DLD1 (cell line): ENCODE data around the gene CDRT15.
"Not testable (repeated sequence)": the region's sequence is repeated elsewhere in the genome, so short reads cannot be mapped to it uniquely, and the experiment has no call there.

Experiments
- in situ Hi-C: cut with HindIII; loops from 2 replicates; pipeline ENCODE4 v1.10.0; 2017; ENCODE audit warnings: low sequenced_read_pairs

The CDRT15 gene

DNA sequence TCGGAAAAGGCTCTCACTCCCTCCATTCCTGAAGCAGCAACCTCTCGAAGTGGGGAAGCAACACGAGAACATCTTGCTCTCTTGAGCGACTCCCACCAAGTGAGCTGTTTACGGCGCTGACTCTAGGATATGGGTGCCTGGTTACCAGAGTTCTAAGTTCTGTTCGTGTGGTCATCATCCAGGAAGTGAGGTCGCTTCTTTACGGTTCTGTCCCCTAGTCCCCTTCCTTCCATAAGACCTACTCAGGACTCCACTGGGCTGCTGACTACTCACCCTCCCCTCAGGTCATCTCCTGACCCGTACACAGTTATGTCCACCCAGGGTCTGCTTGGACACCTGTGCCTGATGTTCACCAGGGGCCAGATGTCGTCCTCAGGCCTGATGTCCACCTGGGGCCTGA, at the start of gene CDRT15:
CDRT15 (minus strand) TSS at position 101 of the 400 bp plus-strand sequence; CDS start at position 72, 29 bp downstream.
- in situ Hi-C loops: not testable (repeated sequence)

DNA sequence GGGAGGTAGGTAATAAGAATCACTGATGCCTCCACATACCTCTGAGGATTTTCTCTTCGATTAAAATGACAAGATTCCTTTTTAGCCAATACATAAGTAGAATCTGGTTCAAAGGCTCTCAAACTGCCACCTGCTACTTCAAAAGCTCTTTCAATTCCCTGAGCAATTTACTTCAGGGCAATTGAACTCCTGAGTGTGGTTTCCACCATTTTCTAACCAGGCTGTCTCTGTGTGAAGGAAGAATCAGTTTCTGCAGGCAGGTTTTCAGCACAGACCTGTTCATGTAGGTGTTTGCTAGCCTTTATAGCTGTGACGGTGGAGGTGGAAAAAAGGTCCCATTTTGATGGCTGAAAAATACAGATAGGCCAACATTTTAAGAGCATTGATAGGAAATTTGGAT, 46.1 kb upstream of the CDRT15 start:
- in situ Hi-C loops: no loop called here

DNA sequence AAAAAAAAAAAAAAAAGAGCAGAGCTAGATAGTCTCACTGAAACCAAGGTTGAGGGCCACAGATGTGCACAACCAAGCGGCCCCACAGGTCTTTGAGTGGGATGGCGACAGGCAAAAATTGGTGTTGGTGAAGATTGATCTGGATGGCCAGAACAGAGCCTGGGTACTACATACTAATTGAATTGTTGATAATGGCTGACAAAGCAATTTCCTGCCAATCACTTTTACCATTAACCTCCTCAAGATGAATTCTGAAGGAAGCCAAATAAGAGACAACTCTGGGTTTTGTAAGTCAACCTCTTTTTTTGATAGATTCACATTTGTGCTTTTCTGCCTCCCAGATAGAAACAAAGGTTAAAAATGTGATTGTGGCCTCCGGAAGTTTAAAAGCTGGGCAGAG, 44.9 kb upstream of the CDRT15 start:
- in situ Hi-C loops: no loop called here

DNA sequence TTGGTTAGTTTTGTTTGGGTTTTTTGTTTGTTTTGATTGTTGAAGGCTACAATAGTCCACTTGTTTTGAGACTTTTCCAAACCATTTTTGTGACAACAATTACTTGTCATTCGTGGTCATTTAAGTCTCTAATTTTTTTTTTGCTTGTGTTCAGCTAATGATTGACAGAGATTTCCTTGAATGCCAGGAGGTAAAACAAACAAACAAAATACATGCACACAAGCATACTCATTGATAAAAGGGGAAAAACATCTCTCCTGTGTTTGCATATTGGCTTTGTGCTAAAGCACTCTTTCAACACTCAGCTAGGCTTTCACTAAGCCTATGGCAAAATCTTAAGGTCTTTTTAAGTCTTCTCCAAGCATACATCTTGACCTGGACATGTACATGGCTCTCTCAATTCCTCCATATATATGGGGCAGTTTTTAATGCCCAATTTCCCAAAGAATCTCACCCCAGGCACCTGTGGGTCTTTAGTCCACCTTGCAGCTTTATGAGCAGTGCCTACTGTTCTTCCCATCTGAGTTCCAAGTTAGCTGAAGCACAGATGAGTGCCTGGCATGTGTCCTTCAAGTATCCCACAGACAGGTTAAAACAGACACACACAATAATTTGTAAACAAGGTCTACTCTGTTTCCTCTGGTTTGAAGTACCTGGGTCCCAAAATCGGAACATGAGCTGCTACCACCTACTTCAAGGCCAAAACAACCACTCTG, 40.0 kb upstream of the CDRT15 start:
- in situ Hi-C loops: no loop called here

DNA sequence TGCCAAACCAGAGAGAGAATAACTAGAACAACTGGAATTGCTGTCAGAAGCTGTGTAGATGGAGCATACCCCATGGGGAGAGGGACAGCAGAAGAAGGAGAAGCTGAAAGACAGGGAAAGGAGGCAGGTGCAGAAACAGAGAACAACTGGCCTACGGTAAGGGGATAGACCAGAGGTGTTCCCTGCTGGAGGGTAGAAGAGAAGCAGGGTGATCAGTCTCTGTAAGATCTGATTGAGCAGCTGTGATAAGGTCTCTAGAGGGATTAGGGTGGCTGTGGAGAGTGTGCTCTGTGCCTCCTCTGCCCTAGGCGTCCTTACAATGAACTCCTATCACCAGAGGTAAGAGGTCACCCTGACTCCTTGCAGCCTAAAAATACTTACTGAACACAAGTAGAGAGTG, 33.8 kb upstream of the CDRT15 start:
- in situ Hi-C loops: no loop called here

DNA sequence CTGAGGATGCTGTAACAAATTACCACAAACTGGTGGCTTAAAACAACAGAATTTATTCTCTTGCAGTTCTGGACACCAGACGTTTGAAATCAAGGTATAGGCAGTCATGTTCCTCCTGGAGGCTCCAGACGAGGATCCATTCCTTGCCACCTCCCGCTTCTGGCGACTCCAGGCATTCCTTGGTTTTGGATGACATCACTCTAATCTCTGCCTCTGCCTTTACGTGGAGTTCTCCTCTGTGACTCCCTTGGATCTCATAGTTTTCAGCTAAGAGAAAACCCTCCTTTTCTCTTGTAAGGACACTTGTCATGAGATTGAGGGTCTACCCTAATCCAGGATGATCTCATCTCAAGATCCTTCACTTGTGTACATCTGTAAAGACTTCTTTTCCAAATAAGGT, 32.8 kb upstream of the CDRT15 start:
- in situ Hi-C loops: no loop called here

DNA sequence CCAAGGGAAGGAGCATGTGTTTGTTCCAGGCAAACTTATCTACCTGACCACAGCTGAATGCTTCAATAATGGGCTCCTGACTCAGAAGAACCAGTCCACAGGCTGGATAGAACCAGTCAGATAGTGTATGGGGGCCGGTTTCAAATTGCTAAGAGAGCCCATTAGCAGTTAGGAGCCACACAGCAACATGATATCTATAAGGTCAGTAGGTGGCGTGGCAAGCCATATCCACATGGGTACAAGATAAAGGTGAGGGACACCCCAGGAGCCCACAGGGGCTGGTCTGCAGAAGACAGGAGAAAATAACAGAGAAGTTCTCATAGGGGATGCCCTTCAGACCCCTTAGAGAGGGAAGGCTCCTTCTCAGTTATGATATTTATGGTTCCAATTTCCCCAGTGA, 31.6 kb upstream of the CDRT15 start:
- in situ Hi-C loops: no loop called here

DNA sequence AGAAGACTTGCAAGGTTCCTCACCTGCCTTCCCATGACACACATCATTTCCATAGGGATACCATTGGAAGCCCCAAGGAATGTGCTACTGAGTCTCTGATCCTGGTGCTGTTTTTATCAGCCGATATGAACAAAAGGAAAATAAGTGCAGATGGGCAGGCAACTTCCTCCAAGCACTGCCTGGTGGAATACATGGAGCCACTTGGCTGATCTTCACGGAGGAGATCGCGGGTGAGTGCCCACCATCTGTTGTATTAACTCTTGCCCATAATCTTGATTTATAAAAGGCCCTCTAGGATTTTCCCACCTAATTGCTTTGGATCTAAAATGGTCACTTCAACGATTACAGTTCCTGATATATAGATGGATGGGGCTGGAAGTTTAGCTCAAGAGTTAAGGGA, 24.7 kb upstream of the CDRT15 start:
- in situ Hi-C loops: no loop called here

DNA sequence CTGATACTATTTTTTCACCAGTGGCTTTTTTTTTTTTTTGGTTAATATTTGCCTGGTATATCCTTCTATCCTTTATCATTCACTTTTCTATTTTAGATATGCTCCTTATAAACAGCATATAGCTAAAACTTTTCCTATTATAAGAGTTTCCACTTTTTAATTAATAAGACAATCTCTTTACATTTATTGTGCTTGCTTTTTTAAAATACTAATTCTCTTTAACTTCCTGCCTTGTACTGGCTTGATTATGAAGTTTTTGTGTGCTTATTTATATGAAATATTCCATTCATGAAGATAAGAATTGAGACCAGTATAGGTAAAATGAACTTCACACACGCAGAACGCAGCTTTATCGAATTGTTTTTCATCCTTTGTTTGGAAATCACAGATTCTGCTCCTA, 9.0 kb upstream of the CDRT15 start:
- in situ Hi-C loops: no loop called here

DNA sequence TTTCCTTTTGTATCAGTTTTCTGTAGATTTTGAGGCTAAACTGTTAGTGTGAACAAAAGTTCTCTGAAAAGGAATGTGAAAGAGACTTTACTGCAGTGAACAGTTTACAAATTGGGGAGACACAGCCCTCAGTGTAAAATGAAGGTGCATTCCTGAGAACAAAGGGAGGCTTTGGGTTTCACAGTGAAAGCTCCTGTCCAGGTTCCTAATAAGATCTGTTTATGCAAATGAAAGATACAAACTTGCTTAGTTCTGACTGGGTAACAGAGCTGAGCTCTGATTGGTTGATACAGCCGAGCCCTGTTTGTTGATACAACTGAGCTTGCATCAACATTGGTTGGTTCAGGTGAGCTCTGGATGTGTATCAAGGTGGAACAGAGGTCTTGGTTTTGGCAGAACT, 8.3 kb upstream of the CDRT15 start:
- in situ Hi-C loops: no loop called here

DNA sequence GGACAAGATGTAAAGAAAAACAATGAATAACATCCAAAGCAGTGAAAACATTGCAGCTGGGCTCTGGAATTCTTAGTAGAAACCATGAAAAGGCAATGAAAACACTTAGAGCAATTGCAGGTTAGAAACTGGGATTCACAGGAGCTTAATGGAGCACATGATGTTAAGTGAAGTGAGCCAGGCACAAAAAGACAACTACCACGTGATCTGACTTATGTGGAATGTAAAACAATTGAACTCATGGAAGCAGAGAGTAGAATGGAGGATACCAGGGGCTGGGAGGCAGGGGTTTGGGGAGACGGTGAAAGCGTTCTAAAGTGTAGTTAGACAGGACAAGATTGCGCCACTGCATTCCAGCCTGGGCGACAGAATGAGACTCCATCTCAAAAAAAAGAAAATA, 2.6 kb upstream of the CDRT15 start:
- in situ Hi-C loops: not testable (repeated sequence)

DNA sequence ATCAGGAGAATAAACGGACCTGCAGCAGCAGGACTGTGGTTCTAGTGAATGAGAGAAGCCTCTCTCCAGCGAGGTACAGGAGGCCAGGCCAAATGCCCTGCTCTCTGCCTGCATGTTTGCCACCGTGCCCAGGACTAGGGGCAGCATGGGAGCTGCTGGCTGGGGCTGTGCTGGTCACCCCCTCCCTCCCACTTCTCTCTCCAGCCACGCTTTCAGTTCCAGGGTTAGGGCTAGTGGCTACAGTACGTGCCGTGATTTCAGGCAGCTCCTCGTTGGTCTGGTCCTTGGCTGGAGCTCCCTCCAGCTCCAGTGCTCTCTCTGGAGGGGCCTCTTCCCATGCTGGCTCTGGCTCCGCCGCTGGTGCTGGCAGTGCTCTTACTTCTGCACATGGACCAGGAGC, 630 bp downstream of the CDRT15 start:
- in situ Hi-C loops: not testable (repeated sequence)

DNA sequence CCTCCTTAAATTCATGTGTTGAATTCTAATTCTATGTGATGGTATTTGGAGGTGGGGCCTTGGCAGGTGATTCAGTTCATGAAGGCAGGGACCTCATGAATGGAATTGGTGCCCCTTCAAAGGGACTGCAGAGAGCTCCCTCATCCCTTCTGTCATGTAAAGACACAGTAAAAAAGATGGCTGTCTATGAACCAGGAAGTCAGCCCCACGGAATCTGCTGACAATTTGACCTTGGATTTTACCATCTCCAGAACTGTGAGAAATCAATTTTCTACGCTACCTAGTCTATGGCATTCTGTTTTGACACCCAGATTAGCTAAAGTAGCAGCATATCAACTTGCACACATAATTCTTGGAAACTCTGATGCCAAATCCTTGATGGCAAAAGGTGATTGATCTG, 1.6 kb downstream of the CDRT15 start:
- in situ Hi-C loops: not testable (repeated sequence)

DNA sequence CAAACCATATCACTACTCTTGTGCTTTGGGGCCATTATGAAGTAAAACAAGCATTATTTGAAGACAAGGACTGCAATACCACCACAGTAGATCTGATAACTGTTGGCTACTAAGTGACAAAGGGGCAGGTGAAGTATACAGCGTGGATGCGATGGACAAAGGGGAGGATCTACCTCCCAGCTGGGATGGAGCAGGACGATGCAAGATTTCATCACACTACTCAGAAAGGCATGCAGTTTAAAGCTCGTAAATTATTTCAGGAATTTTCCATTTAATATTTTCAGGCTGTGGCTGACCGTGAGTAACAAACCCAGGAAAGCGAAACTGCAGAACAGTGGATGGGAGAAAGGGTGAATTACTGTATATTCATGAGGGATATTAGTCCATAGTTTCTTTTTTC, 5.5 kb downstream of the CDRT15 start:
- in situ Hi-C loops: not testable (repeated sequence)

DNA sequence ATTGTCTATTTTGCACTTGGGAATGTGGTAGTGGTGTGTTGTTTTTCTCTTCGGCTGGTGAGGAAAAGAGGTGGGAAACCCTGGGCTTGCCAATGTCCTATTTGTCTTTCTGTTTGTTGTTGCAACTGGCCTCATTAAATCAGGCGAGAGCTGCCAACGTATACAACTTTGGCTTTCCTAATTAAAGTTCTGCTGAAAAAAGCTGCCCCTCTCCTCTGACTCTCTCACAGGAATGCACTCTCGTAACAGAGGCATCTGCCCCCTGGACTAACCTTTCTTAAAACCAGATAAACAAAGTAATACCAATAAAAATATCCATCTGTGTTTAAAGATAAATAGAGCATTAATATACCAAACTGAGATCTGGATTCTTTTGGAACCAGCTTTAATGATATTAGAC, 7.8 kb downstream of the CDRT15 start:
- in situ Hi-C loops: no loop called here

DNA sequence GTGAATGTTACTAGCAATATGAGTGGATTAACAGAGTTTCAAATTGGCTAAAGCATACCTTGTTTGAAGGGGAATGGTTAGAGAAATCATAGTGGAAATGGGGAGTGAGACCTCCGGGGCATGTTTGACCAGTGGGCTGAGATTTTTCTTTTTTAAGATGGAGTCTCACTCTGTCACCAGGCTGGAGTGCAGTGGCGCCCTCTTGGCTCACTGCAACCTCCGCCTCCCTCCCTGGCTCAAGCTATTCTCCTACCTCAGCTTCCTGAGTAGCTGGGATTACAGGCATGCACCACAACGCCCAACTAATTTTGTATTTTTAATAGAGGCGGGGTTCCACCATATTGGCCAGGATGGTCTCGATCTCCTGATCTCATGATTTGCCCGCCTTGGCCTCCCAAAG, 9.6 kb downstream of the CDRT15 start:
- in situ Hi-C loops: no loop called here

DNA sequence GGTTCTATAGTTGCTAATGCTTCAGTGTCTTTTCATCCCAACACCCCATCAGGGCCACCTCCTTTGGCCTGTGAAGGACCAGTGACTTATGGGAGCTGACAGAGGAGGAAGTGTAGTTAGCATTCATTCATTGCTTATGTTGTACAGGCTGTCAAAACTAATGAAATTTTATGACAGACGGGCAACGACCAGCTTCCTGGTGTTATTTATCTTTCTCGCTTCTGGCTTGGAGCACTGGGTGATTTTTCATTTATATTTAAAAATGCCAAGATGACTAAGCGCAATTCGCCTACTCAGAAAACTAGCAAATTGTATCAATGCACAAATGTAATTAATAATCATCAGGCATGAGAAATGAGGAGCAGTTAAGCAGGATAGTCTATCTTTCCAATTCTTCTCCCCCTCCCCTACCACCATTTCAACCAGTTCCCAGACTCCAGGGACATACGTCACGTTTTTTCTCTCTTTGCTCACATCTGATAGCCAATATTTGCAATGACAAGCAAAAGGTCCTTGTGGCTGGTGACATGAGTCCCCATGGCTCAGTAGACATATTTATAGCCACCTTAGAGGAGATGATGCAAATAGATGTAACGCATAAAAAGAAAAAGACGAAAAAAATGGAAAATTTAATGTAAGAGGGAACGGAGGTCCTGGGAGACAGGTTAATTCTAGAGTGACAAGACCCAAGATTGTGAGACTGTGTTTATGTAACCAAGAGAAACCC, 11.2 kb downstream of the CDRT15 start:
- in situ Hi-C loops: no loop called here

DNA sequence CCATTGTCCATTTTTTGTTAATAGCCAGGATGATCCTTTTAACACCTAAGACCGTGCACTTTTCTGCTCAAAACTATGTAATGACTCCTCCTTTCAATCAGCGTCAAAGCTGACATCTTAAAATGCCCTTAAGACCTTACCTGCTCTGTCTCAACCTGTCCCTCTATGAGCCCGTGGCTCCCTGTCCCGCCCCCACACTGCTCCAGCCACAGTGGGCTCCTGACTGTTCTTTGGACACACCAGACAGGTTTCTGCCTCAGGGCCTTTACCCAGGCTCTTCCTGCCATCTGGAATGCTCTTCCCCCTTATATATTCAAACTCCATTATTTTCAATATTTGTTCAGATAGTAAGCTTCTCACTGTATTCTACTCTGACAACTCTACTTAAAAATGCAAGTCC, 14.1 kb downstream of the CDRT15 start:
- in situ Hi-C loops: no loop called here

DNA sequence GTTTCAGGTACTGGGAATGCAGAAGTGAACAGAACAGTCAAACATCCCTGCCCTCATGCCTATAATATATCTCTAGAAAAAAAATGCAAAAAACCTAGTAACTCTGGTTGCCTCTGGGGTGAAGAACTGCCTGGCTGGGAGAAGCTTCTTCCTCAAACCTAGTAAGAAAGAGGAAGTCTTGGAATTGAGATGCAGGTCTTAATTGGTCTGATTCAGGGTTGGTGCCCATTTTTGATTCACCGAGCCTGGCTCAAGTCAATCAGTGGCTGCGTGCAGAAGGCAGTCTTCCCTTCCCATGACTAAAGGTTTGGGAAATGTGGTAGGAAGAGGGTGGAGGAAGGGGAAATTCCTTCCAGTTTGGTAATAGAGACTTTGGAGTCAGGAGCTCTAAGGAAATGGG, 22.4 kb downstream of the CDRT15 start:
- in situ Hi-C loops: no loop called here

DNA sequence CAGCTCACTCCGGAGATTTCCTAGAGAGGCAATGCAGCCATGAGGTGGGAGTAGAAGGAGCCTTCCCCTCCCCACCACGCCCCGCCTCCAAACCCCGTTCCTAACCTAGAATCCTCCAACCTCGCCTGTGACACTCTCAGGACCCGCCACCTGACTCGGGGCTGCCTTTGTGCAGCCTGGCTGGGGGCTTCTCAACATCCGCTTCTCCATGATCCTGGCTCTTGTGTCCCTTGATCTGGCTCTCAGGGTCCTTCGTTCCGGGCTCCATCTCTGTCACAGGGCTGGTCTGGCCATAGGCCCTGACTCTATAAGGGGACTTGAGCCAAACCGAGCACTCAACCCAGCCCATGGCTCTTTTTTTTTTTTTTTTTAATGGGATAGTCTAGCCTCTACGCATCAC, 24.3 kb downstream of the CDRT15 start:
- in situ Hi-C loops: no loop called here

DNA sequence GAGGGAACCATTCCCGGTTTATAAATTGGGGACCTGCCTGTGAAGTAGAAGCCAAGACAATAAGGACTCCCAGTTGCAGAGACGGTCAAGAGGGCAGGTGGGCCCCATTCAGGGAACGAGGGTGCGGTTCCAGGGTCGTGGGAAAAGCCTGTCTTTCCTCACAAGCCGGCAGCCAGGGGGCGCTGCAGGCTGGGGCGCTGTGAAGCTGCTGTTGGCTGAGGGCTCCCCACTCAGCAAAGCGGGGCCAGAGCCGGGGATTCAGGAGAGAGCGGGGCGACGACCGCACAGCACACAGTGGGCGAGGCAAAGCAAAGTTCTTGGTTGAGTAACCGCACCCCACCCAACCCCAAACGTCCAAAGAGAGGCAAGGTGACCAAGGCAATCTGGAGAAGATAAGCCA, 24.9 kb downstream of the CDRT15 start:
- in situ Hi-C loops: no loop called here

DNA sequence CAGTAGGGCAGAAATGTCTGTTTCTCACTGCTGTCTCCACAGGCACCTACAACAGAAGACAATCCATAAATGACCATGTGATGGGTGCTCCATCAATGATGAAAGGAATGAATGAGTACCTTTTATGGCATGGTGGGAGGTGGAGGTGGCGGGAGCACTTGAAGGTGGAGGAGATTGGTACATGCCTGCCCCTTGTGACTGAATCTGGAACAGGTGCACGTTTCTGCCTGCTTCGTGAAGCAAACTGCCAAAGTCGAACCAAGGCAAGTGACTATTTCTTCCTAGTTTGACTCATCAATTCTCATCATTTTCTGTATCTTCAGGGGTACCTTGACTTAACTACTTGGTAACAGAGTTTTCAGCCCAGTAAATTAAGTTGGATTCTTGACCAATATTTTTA, 25.4 kb downstream of the CDRT15 start:
- in situ Hi-C loops: no loop called here

DNA sequence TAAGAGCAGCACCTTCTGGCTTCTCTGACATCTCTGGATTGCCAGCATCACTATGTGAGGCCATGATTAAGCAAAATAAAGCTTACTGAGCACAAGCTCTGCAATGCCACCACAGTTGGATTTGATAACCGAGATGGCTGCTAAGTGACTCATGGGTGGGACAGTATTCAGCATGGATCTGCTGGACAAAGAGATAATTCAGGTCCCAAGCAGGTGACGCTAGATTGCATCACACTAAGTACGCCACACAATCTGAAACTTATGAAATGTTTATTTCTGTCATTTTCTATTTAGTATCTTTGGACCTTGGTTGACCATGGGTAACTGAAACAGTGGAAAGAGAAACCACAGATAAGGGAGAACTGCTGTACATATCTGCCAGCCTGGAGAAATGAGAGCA, 27.4 kb downstream of the CDRT15 start:
- in situ Hi-C loops: no loop called here
